ENCODE measurements around the gene ELP4.

The ELP4 gene

GRCh38 chr11:31798554-31799434 lies 289.2 kb downstream of the ELP4 start:
- DNase-seq (ENCODE audit: low read depth in 2 of 3, low spot score in 1 of 3), result no peak

GRCh38 chr11:31799435-31800397 lies 290.1 kb downstream of the ELP4 start:
- DNase-seq (ENCODE audit: low read depth in 2 of 3, low spot score in 1 of 3), result no peak

DNA sequence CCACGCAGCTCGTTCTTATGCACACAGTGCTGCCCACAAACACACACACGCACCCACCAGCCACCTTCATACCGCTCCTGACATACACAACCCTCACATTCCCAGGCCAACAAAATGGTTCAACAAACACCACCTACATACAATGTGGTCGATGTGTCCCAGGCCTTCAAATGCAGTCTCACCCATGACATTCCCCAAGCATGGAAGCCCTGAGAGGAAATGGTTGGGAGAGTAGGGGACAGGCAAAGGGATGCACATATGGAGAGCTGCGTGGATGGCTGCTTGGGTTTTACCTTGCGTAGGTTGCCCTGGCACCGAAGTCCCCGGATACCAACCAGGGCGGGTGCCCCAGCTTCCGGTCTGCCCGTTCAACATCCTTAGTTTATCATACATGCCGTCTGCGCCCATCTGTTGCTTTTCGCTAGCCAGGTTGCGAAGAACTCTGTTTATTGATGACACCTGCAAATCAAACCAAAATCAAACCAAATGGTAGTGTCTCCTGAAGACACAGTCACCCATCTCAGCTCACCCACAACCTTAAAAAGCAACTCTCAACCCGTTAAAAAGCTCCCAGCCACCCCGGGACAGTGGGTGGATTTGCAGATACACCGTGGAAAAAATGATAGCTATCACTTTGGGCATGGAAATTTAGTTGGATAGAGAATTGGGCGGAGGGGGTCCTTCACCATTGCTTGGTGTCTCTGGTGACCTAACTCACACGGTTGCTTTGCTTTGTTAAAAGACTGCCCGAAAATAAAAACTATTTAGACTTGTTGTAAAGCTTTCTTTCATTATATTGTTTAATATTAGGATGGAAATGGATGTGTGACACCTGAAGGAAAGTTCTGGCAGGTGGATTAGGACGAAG lies 291.1 kb downstream of the ELP4 start:
- no peak for DNase-seq (ENCODE audit: low read depth in 2 of 3, low spot score in 1 of 3)

GRCh38 chr11:31801298-31801702 lies 291.7 kb downstream of the ELP4 start:
- no peak for DNase-seq (ENCODE audit: low read depth in 2 of 3, low spot score in 1 of 3)

GRCh38 chr11:31802000-31802551 lies 292.5 kb downstream of the ELP4 start:
- no peak for DNase-seq (ENCODE audit: low read depth in 2 of 3, low spot score in 1 of 3)

GRCh38 chr11:31802609-31802989 lies 293.0 kb downstream of the ELP4 start:
- DNase-seq (ENCODE audit: low read depth in 2 of 3, low spot score in 1 of 3), result no peak

GRCh38 chr11:31802990-31803812 lies 293.6 kb downstream of the ELP4 start:
- no peak for DNase-seq (ENCODE audit: low read depth in 2 of 3, low spot score in 1 of 3)

GRCh38 chr11:31803813-31804311 lies 294.3 kb downstream of the ELP4 start:
- no peak for DNase-seq (ENCODE audit: low read depth in 2 of 3, low spot score in 1 of 3)

GRCh38 chr11:31804312-31805036 lies 294.9 kb downstream of the ELP4 start:
- no peak for DNase-seq (ENCODE audit: low read depth in 2 of 3, low spot score in 1 of 3)

- DNase-seq (ENCODE audit: low read depth in 2 of 3, low spot score in 1 of 3), result no peak
These were observed 295.6 kb downstream of the ELP4 start for GRCh38 chr11:31805037-31805628.

- no peak for DNase-seq (ENCODE audit: low read depth in 2 of 3, low spot score in 1 of 3)
These were observed 296.1 kb downstream of the ELP4 start for GRCh38 chr11:31805629-31806185.

DNA sequence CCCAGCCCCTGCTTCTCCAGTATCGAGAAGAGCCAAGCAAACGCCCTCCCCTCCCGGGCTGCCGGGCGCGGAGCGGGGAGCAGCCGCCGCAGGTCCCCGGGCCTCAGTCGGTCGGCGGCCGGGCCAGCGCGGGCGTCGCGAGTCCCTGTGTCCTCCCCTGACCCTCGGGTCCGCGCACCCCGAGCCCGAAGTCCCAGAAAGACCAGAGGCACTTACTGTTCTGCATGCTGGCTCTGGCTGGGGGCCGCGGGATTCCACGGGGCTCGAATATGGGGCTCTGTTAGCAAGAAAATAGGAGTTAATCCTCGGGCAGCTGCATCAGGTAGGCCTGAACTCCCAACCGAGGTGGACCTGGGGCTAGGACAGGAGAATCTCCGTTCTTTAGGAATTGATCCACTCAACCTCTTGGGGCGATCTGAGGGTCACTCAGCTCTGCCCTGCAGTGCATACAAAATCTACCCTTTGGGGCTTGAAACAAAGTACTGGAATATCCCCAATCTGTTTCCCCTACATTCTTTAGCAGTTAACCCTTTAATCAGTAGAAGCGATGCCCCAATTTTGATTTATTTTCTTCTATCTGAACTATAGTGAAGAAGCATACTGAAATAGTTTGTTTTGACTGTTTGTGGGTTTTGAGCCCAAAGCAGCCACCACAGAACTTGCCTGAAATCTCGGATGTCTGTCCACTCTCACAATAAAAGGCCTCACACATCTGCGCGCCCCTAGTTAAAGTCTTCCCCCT lies 296.8 kb downstream of the ELP4 start:
- no peak for DNase-seq (ENCODE audit: low read depth in 2 of 3, low spot score in 1 of 3)

- DNase-seq (ENCODE audit: low read depth in 2 of 3, low spot score in 1 of 3), result no peak
These were observed 297.6 kb downstream of the ELP4 start for GRCh38 chr11:31806928-31807798.

GRCh38 chr11:31807799-31808667 lies 298.5 kb downstream of the ELP4 start:
- DNase-seq (ENCODE audit: low read depth in 2 of 3, low spot score in 1 of 3), result no peak

DNA sequence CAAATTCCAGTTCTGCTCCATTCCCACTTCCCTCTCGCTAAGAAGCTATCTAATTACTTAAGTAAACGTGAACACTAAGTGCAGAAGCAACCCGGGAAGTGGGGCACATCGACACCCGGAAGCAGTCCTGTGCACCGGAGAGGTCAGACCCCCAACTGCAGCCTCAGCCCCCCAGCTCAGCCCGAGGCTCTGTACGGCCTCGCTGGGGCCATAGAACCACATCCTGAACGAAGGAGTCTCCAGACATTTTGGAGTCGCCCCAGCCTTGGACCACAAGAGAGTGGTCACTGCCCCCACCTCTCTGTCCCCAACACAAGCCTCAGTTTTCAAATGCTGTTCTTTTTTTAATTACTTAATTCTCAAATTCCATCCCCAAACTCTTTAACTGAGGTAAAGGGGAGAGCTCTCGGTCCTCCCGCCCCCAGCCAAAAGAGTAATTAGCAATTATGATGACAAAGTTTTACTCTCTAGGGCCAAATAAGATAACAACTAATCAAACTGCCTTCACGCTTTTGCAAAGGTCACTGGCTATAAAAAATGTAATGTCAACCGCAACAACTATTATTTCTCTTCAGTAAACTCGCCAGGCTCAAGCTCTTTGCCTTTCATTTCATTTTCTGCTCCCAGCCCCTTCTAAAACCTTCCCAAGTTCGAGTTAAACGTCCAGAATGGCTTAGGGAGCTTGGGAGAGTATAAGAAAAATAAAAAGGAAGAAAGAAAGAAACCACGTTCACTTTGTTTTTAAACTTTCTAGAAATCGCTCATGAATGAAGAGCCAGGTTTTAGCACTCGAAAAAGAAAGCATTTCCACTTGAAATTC lies 299.4 kb downstream of the ELP4 start:
- no peak for DNase-seq (ENCODE audit: low read depth in 2 of 3, low spot score in 1 of 3)
